Activated naive CD8-positive, alpha-beta T cell treated with anti-CD3 and anti-CD28 coated beads, Interleukin-2, amount 50 U/mL, for 16 hours (primary cell): ENCODE measurements around the gene TUBA4A.
"Not testable (repeated sequence)": the region's sequence is repeated elsewhere in the genome, so short reads cannot be mapped to it uniquely, and the experiment has no call there.

Source experiments
- DNase-seq: peaks from one replicate; pipeline ENCODE4 v3.0.0-alpha.2; 2020; ENCODE audit warnings: low read depth, low spot score

TUBA4A gene

DNA sequence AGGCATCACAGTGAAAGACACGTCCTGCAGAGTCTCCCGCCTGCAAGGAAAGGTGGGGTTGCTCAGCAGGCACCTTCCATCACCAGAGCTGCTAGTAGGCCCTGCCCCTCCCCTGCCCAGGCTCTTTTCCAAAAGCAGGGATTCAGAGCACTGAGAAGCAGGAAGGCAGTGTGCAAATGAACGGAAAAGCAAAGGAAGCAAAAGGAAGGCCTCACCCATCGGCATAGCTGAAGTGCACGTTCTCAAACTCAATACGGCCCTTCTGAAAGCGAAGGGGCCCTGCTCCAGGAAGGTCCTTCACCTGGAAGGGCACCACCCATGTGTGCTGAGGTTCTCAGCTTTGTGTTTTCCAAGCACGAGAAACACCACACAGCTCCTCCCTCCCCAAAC, 40.7 kb downstream of the TUBA4A start:
- no peak for DNase-seq

- DNase-seq, result no peak
Observed at GRCh38 chr2:219210886-219211362, 42.8 kb downstream of the TUBA4A start.

DNA sequence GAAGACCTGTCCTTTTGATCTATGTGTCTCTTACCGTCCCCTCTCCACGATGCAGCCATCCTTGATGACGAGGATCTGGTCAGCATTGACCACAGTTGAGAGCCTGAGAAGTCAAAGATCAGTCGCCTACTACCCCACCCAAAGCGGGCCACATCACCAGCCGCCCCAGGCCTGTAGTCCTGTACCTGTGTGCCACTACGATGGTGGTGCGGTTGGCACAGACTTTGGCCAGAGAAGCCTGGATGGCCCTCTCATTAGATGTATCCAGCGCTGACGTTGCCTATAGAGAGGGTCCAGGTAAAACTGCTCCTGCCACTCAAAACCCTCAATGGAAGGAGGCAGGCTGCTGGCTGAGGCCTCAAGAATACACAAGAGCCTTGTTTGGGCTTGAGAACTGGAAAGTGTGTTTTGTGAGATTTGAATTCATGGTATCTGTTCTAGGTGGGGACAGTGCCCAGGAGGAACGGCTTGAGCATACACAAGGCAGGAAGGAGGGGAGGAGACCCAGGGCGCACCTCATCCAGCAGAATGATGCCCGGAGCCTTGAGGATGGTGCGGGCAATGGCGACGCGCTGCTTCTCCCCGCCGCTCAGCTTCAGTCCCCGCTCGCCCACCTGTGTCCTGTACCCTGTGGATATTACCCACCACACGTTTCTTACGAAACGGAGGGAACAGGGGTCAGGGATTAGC, 43.4 kb downstream of the TUBA4A start:
- no peak for DNase-seq

DNA sequence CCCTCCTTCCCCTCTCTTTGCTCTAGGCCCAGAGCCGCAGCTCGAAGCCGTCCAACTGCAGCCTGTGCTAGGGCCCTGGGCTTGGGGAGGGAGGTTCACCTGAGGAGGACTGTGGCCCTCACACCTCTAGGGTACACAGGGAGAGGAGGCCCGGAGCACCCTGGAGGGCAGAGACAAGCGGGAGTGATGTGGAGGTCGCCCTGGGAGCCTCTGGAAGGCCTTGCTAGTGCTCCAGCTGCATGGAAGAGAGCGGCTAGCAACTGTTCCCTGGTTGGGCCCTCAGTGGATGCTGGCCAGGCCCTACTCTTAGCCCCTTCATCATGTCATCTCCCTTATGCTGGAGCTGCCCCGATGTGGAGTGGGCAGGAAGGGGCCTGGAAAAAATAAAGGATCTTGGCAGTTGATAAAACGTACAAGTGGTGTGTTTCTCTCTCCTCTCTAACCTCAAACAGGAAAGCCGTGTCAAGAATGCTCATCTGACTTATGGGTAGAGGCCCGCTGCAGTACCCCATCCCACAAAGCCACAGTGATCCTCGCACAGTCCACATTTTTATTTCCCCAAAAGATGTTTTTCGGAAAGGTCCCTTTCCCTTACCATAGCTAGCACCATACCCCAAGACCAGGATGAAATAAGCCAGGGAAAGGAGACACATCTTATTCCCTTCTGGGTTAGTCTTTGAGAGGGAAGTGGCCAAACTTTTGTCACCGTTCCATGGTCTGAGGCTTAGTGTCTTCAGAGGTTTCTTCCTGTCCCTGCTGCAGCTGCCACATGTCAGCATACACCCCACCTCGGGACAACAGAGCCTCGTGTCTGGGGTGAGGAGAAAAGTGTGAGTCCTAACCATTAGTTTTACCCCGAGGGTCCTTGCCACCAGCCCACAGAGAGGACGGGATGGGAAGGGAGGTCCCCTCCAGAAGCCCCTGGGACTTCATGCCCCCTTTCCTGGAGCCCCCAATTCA, 44.2 kb downstream of the TUBA4A start:
- no peak for DNase-seq

- no peak for DNase-seq
Observed at GRCh38 chr2:219207884-219208740, 45.6 kb downstream of the TUBA4A start.

DNA sequence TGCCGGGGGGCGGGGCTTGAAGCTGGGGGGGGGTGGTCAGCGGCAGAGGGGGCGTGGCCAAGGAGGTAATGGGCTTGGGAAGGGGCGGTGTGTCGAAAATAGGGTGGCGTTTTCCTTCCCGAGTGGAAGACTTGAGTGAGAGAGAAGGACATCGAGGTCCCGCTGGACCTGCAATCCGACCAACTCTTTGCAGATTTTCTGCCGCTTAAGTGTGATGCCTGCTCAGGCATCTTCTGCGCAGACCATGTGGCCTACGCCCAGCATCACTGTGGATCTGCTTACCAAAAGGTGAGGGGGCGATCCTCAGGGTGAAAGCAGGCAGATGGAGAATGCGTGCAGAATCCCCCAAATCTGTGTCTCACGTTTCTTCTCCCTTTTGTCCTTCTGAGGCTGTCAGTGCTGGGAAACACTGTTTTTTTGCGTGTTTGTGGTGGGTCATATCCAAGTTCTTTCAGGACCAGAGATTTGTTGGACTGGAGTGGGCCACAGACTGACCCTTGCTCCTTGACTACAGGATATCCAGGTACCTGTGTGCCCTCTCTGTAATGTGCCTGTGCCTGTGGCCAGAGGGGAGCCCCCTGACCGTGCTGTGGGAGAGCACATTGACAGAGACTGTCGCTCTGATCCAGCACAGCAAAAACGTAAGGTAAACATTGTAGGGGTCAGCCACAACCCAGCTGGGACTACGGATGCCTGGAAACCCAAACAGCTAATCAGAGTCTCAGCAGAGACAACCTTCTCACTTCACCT, 46.4 kb downstream of the TUBA4A start:
- DNase-seq, result no peak

DNA sequence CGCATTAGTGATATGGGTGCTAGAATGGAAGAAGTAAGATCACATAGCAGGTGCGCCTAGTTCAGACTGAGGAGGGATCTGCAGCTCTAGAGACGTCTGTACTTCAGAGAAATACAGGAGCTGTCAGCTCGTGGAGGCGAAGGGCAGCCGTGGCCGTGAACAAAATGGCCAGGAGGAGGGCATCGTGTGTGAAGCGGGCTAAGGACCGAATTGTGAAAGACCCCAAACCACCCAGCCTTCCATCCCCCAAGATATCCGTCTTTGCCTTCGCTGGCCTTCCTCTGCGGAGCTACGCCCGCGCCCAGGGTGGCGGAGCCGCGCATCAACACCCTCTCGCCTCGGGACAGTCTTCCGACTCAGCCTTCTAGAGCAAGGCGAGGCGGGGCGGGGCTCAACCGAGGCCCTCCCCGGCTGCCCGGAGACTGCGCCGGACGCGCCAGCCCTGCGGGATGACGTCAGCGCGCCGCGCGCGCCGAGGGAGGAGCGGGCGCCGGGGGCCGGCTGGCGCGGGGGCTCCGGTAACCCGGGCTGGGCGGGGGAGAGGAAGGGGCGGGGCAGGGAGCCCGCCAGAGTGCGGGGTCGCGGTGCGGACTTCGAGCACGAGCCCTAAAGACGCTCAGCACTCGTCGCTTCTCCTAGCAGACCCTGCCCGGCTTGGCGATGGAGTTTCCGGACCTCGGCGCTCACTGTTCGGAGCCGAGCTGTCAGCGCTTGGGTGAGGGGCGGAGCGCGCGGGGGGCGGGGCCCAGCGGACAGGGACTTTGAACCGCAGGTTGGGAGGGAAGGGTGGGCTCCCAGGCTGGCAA, 47.2 kb downstream of the TUBA4A start, which contains the start of gene ZFAND2B:
ZFAND2B (plus strand) TSS at position 455 of the 806 bp plus-strand sequence; CDS start at position 661, 206 bp downstream.
- peak; percentile 87 for DNase-seq

- no peak for DNase-seq
Observed at GRCh38 chr2:219205981-219206327, 47.8 kb downstream of the TUBA4A start.

- no peak for DNase-seq
Observed at GRCh38 chr2:219205165-219205538, 48.6 kb downstream of the TUBA4A start.

GRCh38 chr2:219204425-219205164, 49.1 kb downstream of the TUBA4A start:
- no peak for DNase-seq

GRCh38 chr2:219201331-219201730, 52.4 kb downstream of the TUBA4A start:
- not testable (repeated sequence) for DNase-seq

DNA sequence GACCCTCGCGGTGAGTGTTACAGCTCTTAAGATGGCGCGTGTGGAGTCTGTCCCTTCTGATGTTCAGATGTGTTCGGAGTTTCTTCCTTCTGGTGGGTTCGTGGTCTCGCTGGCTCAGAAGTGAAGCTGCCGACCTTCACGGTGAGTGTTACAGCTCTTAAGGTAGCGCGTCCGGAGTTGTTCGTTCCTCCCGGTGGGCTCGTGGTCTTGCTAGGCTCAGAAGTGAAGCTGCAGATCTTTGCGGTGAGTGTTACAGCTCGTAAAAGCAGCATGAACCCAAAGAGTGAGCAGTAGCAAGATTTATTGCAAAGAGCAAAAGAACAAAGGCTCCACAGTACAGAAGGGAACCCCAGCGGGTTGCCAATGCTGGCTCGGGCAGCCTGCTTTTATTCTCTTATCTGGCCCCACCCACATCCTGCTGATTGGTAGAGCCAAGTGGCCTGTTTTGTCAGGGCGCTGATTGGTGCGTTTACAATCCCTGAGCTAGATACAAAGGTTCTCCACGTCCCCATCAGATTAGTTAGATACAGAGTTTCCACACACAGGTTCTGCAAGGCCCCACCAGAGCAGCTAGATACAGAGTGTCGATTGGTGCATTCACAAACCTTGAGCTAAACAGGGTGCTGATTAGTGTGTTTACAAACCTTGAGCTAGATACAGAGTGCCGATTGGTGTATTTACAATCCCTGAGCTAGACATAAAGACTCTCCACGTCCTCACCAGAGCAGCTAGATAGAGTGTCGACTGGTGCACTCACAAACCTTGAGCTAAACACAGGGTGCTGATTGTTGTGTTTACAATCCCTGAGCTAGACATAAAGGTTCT, 53.0 kb downstream of the TUBA4A start:
- not testable (repeated sequence) for DNase-seq
